BLaER1 treated with 17β-estradiol and CSF1 and Interleukin-3, amounts not matched to agents 10 nM and 100 nM (cell line): Measurements from ENCODE around the gene TOP2B.
A peak's percentile ranks its signal among the peaks of the same experiment; 100 is the strongest.

Experiments
- H3K27ac ChIP-seq, 11 experiments: shearing (Covaris generic); formaldehyde crosslinking; 2 replicates each; pipeline ENCODE4 v1.8.1; 2022
- H3K27me3 ChIP-seq, 11 experiments: shearing (Covaris generic); formaldehyde crosslinking; 2 replicates each; pipeline ENCODE4 v1.8.1; 2022
- H3K36me3 ChIP-seq, 11 experiments: shearing (Covaris generic); formaldehyde crosslinking; 2 replicates each; pipeline ENCODE4 v1.8.1; 2022
- H3K4me1 ChIP-seq, 10 experiments: shearing (Covaris generic); formaldehyde crosslinking; 2 replicates each; pipeline ENCODE4 v1.8.1; 2022
- H3K4me2 ChIP-seq, 11 experiments: shearing (Covaris generic); formaldehyde crosslinking; 2 replicates each; pipeline ENCODE4 v1.8.1; 2022
- H3K4me3 ChIP-seq, 10 experiments: shearing (Covaris generic); formaldehyde crosslinking; 2 replicates each; pipeline ENCODE4 v1.8.1; 2022
- H3K9ac ChIP-seq, 11 experiments: shearing (Covaris generic); formaldehyde crosslinking; 2 replicates each; pipeline ENCODE4 v1.8.1; 2022
- H3K9me3 ChIP-seq, 11 experiments: shearing (Covaris generic); formaldehyde crosslinking; replicated peaks in 1 of 11; 2 replicates each; pipeline ENCODE4 v1.8.1; 2022
- H4K20me1 ChIP-seq, 11 experiments: shearing (Covaris generic); formaldehyde crosslinking; 2 replicates each; pipeline ENCODE4 v1.8.1; 2022
- Cebpa-rat ChIP-seq, 11 experiments: shearing (Covaris generic); IDR thresholded peaks; 2 replicates each; pipeline ENCODE4 v1.8.1; 2022

Gene TOP2B, protein sequence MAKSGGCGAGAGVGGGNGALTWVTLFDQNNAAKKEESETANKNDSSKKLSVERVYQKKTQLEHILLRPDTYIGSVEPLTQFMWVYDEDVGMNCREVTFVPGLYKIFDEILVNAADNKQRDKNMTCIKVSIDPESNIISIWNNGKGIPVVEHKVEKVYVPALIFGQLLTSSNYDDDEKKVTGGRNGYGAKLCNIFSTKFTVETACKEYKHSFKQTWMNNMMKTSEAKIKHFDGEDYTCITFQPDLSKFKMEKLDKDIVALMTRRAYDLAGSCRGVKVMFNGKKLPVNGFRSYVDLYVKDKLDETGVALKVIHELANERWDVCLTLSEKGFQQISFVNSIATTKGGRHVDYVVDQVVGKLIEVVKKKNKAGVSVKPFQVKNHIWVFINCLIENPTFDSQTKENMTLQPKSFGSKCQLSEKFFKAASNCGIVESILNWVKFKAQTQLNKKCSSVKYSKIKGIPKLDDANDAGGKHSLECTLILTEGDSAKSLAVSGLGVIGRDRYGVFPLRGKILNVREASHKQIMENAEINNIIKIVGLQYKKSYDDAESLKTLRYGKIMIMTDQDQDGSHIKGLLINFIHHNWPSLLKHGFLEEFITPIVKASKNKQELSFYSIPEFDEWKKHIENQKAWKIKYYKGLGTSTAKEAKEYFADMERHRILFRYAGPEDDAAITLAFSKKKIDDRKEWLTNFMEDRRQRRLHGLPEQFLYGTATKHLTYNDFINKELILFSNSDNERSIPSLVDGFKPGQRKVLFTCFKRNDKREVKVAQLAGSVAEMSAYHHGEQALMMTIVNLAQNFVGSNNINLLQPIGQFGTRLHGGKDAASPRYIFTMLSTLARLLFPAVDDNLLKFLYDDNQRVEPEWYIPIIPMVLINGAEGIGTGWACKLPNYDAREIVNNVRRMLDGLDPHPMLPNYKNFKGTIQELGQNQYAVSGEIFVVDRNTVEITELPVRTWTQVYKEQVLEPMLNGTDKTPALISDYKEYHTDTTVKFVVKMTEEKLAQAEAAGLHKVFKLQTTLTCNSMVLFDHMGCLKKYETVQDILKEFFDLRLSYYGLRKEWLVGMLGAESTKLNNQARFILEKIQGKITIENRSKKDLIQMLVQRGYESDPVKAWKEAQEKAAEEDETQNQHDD (N-terminal part only)

DNA sequence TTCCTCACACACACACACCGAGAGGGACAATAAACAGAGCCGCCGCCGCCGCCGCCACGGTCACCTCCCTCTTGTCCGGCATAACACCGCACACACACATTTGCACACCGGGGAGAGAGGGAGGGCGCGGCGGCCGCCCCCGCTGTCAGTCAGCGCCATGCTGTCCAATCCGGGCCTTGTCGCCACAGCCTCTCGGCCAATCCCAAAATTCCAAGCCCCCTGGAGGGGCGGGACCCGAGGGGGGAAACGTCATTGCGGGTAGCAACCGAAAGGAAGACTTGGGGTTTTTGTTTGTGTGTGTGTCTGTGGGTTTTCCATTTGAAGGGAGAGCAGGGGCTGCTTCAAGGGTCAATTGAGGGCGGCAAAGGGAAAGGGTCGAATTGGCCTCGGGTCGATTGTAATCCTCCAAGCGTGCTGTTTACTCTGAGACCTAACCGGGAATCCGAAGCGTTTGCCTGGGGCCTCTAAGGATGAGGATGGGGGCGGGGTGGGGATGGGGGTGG lies at the start of gene TOP2B:
Gene TOP2B, minus strand, starts transcription at position 96 of the 503 bp plus-strand sequence. CDS start 610 bp downstream, outside the sequence.
- H3K36me3 ChIP-seq, result peaks cover 0 to 29% (median 0%) of the 10 kb centered on the region in 11 experiments; a peak in 6 of 22 replicates
- no peak for TF ChIP-seq Cebpa-rat (IDR thresholded peaks at IDR 0.05)
- peak within 1 kb of the TSS; percentile 92 to 100 (median 100) for H3K27ac ChIP-seq
- no peaks in the 10 kb centered on the region for H3K27me3 ChIP-seq
- peaks cover 25 to 39% (median 37%) of the 10 kb centered on the region in 11 experiments; a peak in 21 of 22 replicates for H4K20me1 ChIP-seq
- peak within 1 kb of the TSS; percentile 82 to 98 (median 90) for H3K4me2 ChIP-seq
- no peaks in the 10 kb centered on the region for H3K9me3 ChIP-seq
- H3K4me3 ChIP-seq, result peak within 1 kb of the TSS; percentile 82 to 98 (median 94)
- H3K4me1 ChIP-seq, result peaks cover 30 to 51% (median 45%) of the 10 kb centered on the region in 10 experiments
- peak within 1 kb of the TSS; percentile 98 to 100 (median 99) for H3K9ac ChIP-seq

GRCh38 chr3:25713341-25713985 lies 48.8 kb upstream of the TOP2B start:
- H3K4me3 ChIP-seq, result no peak overlapping the region
- H3K9me3 ChIP-seq, result peaks cover 7 to 27% (median 19%) of the 10 kb centered on the region in 11 experiments; a peak in 19 of 22 replicates
- H3K27me3 ChIP-seq, result no peaks in the 10 kb centered on the region
- H4K20me1 ChIP-seq, result no peaks in the 10 kb centered on the region
- H3K9ac ChIP-seq, result no peak overlapping the region
- H3K27ac ChIP-seq, result no peak overlapping the region
- no peak overlapping the region for H3K4me2 ChIP-seq
- no peak for TF ChIP-seq Cebpa-rat (IDR thresholded peaks at IDR 0.05)
- H3K36me3 ChIP-seq, result peaks cover 14 to 25% (median 21%) of the 10 kb centered on the region in 11 experiments; a peak in 21 of 22 replicates
- no peaks in the 10 kb centered on the region for H3K4me1 ChIP-seq

GRCh38 chr3:25711090-25711489 lies 46.4 kb upstream of the TOP2B start:
- Histone ChIP-seq H3K36me3 (peaks cover 0 to 1% (median 0%) of the 10 kb centered on the region in 11 experiments; a peak in 1 of 22 replicates), H3K4me3 (no peak overlapping the region), H3K9me3 (peaks cover 0 to 7% (median 2%) of the 10 kb centered on the region in 11 experiments; a peak in 10 of 22 replicates), H3K4me2 (no peak overlapping the region), H3K9ac (no peak overlapping the region), H3K27me3 (no peaks in the 10 kb centered on the region), H3K27ac (no peak overlapping the region), H3K4me1 (peaks cover 0 to 9% (median 5%) of the 10 kb centered on the region in 10 experiments; a peak in 9 of 20 replicates), H4K20me1 (no peaks in the 10 kb centered on the region)
- TF ChIP-seq Cebpa-rat (IDR thresholded peaks at IDR 0.05), result no peak

DNA sequence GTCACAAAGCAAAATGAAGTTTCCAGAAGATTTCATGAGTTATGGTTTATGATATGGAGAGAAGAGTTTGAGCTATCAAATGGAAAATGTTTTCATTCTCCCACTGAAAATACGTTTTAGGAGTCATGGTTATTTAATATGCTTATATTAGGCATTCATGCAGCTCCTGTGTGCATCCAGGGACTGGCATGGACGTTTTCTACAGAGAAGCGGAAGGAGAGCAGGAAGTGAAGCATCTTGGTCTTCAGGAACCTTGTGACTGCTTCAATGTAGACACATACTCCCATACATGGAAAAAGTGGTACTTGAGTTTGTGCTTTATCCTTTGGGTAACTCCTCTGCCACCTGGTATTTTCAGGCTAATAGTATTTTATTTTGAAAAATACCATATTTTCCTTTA lies 43.3 kb upstream of the TOP2B start:
- Histone ChIP-seq H3K9me3 (peaks cover 0 to 6% (median 0%) of the 10 kb centered on the region in 11 experiments; a peak in 4 of 22 replicates), H3K36me3 (no peaks in the 10 kb centered on the region), H3K27ac (no peak overlapping the region), H3K27me3 (no peaks in the 10 kb centered on the region), H3K4me2 (no peak overlapping the region), H3K4me1 (peaks cover 0 to 9% (median 5%) of the 10 kb centered on the region in 10 experiments; a peak in 9 of 20 replicates), H3K4me3 (no peak overlapping the region), H3K9ac (no peak overlapping the region), H4K20me1 (no peaks in the 10 kb centered on the region)
- no peak for TF ChIP-seq Cebpa-rat (IDR thresholded peaks at IDR 0.05)

DNA sequence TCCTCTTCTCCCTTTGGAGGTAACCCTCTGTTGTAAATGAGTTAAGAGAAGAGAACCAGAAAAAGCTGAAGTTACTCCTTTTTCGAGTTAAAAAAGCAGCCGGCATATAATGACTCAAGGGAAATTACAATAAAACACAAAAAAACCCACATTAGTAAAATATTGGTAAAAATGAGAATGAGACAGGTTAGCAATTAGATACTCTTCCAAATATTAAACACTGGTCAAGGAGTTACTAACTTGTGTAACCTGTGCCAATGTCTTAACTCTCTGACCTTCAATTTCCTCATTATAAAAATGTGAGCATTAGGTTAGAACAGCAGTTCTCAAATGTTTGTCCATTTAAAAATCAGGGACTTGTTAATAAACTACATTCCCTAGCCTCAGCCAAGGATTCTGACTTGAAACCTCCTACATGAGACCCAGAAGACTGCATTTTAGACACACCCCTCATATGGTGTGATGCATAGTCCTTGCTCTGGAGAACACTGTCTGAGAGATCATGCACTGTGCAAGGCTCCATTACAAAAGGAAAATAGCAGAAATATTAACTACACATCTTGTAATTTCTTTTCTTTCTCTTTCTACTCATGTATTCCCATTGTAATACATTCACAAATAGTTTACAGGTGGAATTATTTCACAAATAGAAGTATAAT lies 42.7 kb upstream of the TOP2B start:
- Histone ChIP-seq H3K27me3 (no peaks in the 10 kb centered on the region), H3K4me1 (peaks cover 0 to 9% (median 5%) of the 10 kb centered on the region in 10 experiments; a peak in 9 of 20 replicates), H3K27ac (no peak overlapping the region), H3K9ac (no peak overlapping the region), H4K20me1 (no peaks in the 10 kb centered on the region), H3K9me3 (peaks cover 0 to 6% (median 0%) of the 10 kb centered on the region in 11 experiments; a peak in 4 of 22 replicates), H3K4me3 (no peak overlapping the region), H3K4me2 (peak overlapping the region in 7 of 11 experiments; percentile 0 to 53 (median 34); a peak in 6 of 22 replicates), H3K36me3 (no peaks in the 10 kb centered on the region)
- TF ChIP-seq Cebpa-rat (IDR thresholded peaks at IDR 0.05), result no peak

GRCh38 chr3:25706213-25706612 lies 41.5 kb upstream of the TOP2B start:
- Histone ChIP-seq H4K20me1 (no peaks in the 10 kb centered on the region), H3K27me3 (no peaks in the 10 kb centered on the region), H3K4me1 (peaks cover 0 to 9% (median 5%) of the 10 kb centered on the region in 10 experiments; a peak in 9 of 20 replicates), H3K9me3 (peaks cover 0 to 6% (median 0%) of the 10 kb centered on the region in 11 experiments; a peak in 4 of 22 replicates), H3K4me3 (no peak overlapping the region), H3K36me3 (no peaks in the 10 kb centered on the region), H3K27ac (no peak overlapping the region), H3K4me2 (peak overlapping the region in 1 of 11 experiments; percentile 53; a peak in 1 of 22 replicates), H3K9ac (no peak overlapping the region)
- TF ChIP-seq Cebpa-rat (IDR thresholded peaks at IDR 0.05), result no peak

DNA sequence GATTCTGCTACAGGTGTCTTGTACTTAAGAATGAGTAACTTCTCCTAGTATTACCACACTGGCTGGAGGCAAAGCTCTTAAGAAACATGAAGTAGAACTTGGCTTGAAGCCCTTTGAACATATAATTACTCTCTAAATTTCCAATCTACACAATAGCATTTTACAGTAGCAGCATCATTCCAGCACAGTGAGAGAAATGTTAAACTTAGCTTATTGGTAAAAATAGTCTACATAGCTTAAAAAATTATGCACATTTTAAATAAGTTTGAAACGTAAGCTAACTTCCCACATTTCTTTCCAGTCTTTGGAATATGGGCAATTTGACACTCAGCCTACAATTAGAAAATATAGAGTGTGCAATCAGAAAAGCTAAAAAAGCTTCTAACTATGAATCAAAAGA lies 32.8 kb upstream of the TOP2B start:
- no peak for TF ChIP-seq Cebpa-rat (IDR thresholded peaks at IDR 0.05)
- Histone ChIP-seq H3K4me3 (no peak overlapping the region), H3K27ac (no peak overlapping the region), H3K27me3 (no peaks in the 10 kb centered on the region), H3K36me3 (no peaks in the 10 kb centered on the region), H3K9me3 (peaks cover 0 to 7% (median 0%) of the 10 kb centered on the region in 11 experiments; a peak in 2 of 22 replicates), H3K4me2 (peak overlapping the region in 3 of 11 experiments; percentile 61 to 77 (median 75); a peak in 5 of 22 replicates), H3K4me1 (peaks cover 8 to 27% (median 10%) of the 10 kb centered on the region in 10 experiments; a peak in 16 of 20 replicates), H4K20me1 (no peaks in the 10 kb centered on the region), H3K9ac (no peak overlapping the region)
